DMS79 (cell line): Measurements from ENCODE around the gene MOCS1.

Experiments used
- DNase-seq: peaks from one replicate; lab custom pipeline; 2025; lab: John Stamatoyannopoulos, UW

The MOCS1 gene

DNA sequence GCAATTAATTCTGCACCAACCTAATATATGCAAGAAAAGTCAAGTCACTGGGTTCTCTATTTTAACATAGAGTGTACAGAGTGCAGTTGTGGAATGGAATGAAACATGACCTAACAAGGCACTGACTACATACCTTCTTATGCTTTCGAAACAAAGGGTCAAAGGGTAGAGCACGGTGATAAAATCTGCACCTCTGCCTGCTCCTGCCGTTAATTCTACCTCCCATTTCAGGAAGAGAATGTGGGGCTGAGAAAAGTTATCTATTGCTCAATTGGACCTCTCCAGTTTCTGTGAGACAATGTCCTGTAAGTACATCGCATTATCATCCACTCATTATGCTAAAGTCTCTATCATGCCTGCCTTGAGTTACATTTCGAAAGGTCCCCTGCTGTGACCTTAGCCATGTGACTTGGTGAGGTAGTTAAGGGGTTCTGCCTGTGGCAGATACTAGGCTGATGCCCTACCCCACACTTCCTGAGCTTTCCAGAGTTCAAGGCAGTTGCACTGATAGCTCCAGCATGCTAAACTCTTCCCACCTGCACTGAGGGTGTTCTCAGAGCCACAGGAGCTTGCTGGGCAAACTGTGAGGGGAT, 14.0 kb upstream of the MOCS1 start:
- DNase-seq: no peak

DNA sequence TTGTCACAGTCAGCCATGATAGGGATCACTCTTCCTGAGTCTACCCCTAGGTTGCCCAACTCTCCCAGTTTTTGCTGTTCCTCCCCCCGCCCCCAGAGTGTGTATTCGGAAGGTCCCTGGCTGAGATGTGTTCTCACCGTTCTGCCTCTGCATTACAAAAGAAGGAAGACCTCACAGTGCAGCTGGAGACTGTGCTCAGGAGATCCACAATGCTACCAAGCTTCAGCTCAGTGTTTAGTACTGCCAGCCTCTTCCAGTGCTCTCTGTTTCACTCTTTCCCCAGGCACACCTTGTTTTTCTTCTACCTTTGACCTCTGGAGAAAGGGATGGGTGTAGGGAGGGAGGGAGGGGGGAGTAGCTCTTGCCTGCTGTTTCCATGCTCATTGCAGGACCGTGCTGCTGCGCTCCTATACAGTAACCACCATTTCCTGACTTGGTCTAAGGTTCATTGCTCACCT, 13.4 kb upstream of the MOCS1 start:
- DNase-seq: no peak

DNA sequence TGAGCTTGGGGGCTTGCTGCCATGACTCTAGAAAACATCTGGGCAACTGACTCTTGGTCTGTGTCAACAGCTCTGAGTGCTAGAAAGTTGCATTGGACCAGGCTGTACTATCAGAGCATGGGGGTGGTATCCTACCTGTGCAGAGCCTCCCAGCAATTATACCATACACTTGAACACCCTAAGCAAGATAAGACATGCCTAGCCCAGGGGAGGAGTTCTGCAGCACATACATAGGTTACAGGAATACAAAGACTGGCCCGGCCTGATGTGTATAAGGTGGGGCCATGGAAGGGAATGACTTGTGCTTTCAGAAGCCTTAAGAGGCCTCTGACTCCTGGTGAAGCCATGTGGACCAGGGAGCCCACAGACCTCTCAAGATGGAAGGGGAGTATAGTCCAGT, 11.4 kb upstream of the MOCS1 start:
- no peak for DNase-seq

DNA sequence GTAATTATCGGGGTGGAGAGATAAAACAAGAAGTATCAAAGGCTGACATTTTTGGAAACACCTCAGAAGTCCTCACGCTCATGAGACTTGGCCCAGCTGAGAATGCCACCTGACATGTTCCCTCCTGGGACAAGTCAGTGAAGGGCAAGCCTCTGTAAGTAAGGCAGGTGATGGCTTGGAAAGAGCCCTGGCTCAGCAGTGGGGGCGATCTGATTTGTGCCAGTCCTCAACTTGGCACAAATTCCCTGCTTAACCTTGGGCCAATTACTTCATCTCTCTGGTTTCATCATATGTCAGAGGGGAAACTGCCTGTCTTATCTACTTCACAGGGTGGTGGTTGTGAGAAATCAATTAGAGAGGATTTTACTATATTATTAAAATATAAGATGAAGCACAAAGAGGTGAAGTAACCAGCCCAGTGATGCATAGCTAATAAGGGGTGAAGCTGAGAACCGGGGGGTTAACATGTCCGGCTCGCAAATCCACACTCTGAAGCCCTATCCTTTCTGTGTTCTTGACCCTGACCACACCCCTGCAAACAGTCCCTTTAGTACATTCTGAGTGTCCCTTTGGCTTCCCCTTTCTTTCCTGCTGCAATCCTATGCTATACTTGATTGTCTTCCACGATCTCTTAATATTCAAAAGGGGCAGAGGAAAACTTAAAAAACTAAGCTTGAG, 8.8 kb upstream of the MOCS1 start:
- DNase-seq: no peak

DNA sequence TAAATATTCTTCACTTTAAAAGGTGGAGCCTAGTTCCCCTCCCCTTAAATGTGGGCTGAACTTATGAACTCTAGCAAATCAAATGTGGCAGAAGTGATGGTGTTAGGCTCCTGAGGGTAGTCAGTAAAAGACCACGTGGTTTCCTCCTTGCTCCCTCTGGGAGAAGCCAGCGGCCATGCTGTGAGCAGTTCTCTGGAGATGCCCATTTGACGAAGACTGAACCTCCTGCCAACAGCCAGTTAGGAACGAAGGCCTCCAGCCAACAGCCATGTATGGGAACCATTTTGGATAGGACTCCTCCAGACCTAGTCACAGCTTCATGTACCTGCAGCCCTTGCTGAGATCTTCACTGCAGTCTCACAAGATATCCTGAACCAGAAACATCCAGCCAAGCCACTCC, 7.6 kb upstream of the MOCS1 start:
- no peak for DNase-seq

DNA sequence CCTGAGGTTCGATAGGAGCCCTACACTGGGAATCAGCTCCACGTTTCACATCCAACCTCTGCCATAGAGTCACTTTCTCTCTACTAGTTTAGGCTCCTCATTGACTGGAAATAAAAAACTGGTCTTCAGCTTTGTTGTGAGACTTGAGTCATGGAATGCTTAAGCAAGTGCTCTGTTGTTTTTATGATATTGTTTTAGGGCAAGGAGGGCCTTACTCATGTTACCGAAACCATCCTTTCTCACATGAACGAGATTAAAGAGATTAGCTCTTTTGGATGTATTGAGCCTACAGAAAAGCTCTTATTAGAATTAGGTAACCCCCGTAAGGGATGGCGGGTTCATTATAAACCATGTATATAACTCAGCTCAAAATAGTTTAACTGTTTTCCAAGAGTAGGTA, 6.9 kb upstream of the MOCS1 start:
- DNase-seq: no peak

DNA sequence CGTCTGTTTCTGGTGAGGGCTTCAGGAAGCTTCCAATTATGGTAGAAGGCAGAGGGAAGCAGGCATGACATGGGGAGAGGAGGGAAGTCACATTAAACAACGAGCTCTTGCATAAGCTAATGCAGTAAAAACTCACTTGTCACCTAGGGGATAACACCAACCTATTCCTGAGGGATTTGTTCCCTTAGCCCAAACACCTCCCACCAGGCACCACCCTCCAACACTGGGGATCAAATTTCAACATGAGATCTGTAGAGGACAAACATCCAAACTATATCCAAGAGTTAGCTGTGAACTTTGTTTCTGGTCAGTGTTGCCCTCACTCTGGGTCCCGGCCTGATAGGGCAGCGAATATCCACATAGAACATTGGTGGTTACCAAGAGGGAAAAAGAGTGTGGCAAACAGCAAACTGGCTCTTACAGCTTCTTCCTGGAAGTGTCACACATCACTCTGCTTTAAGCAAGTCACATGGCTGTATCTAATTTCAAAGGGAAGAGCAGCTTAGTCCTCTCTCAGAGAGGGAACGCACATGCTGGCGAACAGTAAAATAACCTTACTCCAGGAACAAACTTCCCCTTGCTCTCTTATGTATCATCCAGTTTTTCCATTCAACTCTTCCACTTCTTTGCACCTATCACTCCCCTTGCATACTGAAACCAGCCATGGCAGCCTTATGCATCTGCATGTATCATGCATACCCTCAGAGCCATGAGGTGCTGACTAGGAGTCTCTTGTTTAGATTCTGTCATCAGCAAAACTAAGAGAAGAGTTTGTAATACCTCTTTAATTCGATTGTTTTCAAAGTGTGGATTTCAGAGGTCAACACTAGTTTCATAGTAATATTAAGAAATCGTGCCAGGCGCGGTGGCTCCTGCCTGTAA, 4.8 kb upstream of the MOCS1 start:
- DNase-seq: no peak

DNA sequence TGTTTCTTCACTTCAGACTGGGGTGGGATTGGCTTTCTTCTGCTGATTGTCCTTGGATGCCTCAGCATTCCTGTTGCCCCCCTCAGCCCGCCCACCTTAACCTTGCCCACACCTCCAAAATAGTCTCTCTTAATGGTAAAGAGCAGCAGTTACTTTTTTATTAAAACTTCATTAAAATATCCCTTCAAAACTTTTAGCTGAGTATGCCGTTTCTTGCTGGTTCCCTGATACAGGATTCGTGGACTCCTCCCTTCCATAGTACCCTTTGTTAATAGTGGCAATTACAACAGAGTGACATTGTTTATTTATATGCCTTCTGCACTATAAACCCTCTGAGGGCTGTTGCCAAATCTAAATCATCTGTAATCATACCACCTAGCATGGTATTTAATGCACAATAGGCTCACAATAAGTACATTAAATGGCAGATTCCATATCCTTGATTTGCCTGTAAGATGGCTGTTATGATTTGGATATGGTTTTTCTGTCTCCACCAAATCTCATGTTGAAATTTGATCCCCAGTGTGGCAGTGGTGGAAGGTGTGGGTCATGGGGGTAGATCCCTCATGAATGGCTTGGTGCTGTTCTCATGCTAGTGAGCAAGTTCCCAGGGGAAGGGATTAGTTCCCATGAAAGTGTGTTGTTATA, 3.5 kb upstream of the MOCS1 start:
- DNase-seq: no peak

DNA sequence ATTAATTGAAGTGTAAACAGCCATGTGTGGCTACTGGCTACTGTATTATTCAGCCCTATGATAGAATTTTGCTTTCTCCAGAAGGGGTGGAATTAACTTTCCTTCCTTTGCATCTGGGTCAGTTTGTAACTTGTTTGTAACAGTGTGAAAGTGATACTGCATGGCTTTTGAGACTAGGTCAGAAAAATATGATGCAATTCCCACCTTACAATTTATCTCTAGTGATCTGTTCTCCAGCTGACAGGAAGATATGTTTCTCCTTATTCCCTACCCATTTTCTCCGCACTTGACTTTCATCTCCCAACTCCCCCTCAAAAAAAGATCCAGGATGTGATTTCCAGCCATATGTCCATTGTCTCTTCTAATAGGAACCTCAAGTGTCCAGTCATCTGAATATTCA, 2.6 kb upstream of the MOCS1 start:
- no peak for DNase-seq

DNA sequence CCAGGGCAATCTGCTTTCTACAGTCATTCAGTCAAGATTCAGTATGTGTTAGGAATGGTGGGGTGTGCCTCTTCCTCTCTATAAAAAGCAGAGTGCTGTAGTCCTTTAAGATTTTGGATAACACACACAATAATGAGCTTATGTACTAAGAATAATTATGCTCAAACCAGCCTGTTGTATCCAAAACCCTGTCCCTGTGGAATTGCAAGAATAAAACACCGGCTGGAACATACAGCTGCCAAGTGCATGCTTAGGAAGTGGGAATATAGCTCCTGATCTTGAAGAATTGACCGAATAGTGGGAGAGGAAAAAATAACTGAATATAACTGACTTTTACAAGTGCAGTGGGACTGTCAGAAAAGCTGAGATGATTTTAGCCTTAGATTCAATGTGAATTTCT, 979 bp upstream of the MOCS1 start:
- DNase-seq: no peak

DNA sequence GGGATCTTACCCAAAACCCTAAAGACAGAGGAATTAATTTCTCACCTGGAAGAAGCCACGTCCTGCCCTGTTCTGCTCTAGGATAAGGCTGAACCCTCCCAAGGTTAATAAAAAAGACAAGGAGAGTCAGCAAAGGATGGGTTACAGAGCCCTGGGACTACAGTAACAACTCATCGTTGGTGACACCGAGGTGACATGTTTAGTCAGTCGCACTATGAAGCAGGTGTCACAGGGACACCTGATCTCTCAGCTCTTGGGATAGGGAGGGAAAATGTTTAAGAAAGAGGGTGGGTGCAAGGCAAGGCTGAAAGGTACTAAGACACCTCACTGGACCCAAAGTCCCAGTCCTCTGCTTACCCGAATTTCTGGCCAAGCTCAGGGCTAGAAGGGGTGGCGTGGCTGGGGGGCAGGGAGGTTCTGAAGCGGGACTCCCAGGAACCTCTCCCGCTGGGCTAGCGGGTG, 562 bp downstream of the MOCS1 start:
- DNase-seq: no peak

DNA sequence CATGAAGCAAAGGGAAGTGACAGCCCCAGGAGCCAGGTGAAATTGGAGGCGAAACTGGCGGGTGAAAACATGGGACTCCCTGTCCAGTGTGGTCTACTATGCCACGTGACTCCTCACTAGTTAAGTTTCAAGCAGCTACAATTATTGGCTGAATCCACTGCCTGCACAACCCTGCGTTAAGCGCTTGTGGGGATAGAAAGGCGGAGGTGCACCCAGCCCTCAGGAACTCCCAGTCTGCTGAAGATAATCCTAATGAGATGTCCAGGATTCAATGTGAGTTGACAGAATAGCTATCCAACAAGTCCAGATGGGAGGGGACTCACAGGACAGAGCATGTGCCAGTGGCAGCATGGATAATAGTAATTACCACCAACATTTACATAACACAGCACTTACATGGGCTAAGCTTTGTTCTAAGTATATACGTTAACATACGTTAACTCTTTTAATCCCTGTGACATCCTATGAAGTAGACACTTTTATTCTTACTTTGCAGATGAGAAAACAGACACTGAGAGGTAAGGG, 1.8 kb downstream of the MOCS1 start:
- no peak for DNase-seq

DNA sequence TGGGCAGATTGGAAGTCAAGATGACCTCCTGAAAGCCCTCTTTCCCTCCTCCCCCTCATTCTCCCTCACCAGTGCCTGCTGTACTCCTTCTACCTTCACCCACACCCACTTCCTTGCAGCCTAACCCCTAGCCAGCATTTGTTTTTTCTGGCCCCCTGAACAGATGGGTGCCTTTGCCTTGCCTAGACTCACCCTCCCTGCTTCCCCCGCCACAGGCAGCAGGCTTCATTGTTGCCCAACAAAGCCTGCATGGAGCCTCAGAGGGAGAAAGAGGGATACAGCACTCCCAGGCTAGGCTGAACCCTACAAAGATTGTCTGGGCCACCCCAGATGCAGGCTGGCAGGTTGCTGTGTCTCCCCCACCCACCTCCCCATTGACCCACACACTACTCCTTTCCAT, 2.7 kb downstream of the MOCS1 start:
- no peak for DNase-seq

DNA sequence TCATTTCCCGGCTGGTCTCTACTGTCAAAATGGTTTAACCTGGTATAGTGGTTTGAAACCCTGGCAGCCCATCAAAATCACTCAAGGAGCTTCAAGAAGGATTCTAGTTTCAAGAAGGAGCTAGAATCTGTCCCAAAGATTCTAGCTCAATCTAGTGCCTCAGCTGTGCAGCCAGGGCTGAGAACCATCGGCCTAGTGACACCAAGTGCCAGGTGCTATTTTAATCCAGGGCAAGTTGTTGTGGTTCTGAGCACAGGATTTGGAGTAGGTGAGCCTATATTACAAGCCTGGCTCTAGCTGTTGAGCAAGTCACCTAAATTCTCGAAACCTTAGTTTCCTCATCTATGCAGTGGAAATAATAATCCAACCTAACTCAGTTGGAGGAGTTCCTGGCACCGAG, 3.7 kb downstream of the MOCS1 start:
- DNase-seq: no peak

DNA sequence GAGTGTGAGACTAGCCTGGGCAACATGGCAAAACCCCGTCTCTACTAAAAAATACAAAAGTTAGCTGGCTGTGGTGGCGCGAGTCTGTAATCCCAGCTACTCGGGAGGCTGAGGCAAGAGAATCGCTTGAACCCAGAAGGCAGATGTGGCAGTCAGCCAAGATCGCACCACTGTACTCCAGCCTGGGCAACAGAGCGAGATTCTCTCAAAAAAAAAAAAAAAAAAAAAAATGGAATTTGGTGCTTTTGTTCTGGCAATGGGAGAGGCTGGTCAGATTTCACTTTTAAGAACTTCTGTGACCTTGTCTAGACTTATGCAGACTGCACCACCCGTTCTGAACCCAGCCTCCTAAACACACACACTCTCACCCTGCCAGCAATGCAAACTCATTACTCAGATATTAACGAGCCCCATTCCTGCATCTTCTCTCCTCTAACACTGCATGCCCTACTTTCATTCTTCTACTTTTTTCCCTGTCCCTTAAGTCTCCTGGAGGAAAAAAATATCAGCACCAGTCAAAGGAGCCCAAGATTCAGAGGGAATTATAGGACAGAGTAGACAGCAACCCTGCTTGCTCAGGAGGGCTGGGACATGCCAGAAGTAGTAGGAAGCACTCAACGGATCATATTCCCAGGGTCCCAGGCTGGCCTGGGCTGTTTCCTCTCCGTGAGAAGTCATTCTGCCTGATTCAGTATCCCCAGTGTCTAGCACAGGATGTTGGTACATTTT, 4.4 kb downstream of the MOCS1 start:
- DNase-seq: no peak

DNA sequence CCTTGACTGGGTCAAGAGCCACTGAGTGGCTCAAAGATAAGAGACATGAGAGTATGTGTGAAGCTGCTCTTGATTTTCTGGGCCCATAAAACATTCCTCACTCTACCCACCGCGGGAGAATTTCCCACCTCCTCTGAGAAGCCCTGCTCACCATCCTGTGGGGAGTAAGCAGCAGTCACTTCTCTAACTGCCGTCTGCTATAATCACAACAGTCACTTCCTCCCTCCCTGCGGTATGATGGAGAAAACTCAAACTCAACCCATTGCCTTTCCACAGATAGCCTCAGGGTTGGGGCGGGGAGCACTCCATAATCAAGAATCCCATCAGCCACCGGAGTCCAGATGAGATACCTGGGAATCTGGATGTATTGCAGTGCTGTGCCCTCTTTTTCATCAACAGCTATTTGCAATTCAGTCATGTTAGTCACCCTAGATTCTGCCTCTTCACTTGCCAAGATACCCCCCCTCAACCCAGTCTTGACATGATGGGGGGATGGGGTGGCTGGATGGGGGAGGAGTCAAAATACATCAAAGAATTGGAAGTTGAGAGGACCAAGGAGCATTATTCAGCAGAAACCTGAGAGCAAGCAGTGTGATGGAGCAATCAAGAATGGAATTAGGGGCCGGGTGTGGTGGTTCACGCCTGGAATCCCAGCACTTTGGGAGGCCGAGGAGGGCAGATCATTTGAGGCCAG, 5.1 kb downstream of the MOCS1 start:
- no peak for DNase-seq

DNA sequence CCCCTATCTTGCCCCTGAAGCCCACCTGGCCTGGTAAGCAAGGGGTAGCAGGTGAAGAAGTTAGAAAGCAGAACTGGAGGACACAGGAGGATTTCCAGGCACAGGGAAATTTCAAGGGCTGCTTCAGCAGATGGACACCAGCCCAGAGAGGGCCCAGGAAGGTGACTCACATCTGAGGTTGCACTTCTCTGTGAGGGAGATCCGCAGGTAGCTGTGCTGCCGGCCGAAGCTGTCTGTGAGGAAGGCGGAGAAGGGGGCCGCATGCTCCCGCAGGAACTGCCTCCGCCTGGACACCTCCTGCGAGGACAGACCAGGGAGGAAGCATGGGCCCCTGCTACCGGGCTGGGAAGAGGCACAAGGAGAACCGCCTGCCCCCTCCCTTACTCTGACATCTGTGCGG, 7.1 kb downstream of the MOCS1 start:
- no peak for DNase-seq

DNA sequence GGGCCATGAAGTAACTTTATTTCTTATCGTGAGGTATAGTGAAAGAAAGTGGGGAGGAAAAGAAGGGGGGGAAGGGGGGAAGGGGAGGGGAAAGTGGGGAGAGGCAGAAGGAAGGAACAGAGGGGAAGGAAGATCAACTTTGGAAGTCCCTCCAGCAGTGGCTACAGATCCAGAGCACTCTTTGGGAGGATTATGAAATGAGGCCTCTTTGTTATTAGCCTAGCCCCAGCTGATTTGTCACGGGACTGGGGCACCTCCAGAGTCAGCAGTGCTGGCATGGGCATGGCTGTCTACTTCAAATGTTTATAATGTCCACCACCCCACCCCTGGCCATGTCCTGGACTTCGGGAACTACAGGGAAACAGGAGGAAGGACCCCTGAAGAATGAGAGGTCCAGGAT, 7.6 kb downstream of the MOCS1 start:
- no peak for DNase-seq

DNA sequence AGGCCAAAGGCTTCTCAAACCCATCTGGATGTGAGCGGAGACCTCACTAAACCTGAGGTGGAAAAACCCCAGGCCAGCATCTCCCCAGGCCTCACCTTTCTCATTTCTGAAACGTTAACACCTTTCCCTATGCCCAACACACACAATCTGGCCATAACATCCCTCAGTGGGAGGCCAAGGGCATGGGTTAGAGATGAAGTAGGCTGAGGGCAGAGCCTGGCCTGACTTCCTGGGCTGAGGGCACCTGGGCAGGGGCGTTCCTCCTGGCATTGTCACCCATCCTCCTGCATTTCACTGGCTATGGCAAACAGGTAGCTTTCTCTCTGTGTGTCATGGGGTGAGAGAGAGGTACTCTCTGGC, 8.4 kb downstream of the MOCS1 start:
- DNase-seq: no peak

DNA sequence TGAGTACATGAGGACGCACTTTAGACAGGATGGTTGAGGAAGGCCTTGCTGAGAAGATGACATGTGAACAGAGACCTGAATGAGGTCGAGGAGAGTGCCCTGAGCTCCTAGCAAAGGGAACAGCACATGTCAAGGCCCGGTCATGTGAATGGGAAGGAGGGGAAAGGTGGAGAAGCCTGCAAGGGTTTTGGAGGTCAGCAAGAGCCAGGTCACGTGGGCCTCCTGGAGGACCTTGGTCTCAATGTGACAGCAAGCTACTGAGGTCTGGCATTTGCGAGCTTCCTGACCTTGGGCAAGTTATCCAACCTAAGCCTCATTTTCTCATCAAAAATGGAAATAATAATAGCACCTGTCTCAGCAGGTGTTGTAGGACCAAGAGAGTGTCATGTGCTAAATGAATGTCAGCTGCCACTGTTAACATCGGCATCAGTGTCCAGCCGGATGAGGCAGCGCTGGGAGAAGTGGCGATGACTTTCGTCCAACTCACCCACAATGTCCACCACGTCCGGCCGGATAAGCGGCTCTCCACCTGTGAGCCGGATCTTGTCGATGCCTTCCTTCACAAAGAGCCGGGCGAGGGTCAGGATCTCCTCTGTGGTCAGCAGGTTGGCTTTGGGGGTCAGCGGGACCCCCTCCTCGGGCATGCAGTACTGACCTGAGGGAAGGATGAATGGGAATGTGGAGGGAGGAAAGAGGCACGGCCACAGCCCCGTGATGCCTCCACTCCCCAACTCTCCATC, 8.9 kb downstream of the MOCS1 start:
- DNase-seq: no peak
